Measurements from ENCODE around the gene CACNA1G.

The CACNA1G gene

DNA sequence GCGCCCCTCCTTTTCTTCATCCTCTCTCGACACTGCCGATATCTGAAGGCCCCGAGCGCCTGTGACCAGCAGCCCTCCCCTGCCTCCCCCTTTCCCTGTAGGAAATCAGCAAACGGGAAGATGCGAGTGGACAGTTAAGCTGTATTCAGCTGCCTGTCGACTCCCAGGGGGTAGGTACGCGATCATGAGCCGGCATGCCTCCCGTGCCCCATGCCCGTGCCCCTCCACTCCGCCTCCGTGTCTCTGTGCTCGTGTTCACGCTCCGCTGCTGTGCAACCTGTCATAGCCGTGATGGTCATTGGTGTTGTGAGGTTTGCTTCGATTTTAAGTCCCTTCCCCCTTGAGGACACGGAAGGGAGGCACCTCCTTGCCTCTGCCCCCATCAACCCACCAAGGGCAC, 34.4 kb downstream of the CACNA1G start:
- DNase-seq (ENCODE audit: low spot score): no peak
- TF ChIP-seq, protein P1, sequence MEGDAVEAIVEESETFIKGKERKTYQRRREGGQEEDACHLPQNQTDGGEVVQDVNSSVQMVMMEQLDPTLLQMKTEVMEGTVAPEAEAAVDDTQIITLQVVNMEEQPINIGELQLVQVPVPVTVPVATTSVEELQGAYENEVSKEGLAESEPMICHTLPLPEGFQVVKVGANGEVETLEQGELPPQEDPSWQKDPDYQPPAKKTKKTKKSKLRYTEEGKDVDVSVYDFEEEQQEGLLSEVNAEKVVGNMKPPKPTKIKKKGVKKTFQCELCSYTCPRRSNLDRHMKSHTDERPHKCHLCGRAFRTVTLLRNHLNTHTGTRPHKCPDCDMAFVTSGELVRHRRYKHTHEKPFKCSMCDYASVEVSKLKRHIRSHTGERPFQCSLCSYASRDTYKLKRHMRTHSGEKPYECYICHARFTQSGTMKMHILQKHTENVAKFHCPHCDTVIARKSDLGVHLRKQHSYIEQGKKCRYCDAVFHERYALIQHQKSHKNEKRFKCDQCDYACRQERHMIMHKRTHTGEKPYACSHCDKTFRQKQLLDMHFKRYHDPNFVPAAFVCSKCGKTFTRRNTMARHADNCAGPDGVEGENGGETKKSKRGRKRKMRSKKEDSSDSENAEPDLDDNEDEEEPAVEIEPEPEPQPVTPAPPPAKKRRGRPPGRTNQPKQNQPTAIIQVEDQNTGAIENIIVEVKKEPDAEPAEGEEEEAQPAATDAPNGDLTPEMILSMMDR (IDR thresholded peaks at IDR 0.05; ENCODE audit: borderline replicate concordance, control extremely low read depth, extremely low read depth, insufficient read depth, missing control alignments): no peak
- in situ Hi-C loops (cut with MboI; ENCODE audit: low sequenced_read_pairs, unreplicated experiment): no loop called here

DNA sequence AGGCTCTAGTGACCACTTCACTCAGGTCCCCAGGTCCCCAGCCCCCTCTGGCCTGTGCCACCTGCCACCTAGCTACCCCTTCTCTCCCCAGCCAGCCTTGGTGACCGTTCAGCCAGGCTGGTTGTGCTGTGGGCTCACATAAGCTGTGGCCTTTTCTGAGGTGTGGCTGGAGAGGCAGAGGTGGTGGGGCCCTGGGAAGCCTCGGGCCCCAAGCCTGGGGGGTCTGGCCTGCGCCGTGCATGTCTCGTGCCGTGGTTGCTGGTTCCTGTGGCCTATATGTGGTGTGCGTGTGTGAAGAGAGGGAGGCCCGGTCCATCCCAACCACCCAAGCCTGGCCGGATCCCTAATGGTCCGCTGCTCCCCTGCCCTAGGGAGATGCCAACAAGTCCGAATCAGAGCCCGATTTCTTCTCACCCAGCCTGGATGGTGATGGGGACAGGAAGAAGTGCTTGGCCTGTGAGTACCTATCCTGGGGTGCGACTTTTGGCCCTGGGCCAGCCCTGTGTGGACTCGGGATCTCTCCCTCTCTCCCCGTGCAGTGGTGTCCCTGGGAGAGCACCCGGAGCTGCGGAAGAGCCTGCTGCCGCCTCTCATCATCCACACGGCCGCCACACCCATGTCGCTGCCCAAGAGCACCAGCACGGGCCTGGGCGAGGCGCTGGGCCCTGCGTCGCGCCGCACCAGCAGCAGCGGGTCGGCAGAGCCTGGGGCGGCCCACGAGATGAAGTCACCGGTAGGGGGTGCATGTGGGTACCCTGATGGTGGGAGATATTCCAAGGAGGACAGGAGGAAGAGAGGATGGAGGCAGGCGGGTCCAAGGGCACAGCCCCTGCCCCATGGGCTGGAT, 35.9 kb downstream of the CACNA1G start:
- no peak for DNase-seq (ENCODE audit: low spot score)

DNA sequence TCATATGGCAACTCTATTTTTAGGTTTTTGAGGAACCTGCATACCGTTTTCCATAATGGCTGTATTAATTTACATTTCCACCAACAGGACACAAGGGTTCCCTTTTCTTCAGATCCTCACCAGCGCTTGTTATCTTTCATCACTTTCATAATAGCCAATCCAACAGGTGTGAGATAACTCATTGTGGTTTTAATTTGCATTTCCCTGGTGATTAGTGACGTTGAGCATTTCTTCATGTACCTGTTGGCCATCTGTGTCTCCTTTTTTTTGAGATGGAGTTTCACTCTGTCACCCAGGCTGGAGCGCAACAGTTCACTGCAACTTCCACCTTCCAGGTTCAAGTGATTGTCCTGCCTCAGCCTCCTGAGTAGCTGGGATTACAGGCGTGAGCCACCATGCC, 38.0 kb downstream of the CACNA1G start:
- in situ Hi-C loops (cut with MboI; ENCODE audit: low sequenced_read_pairs, unreplicated experiment): no loop called here
- DNase-seq (ENCODE audit: low spot score): no peak
- TF ChIP-seq, protein P1 (IDR thresholded peaks at IDR 0.05; ENCODE audit: borderline replicate concordance, control extremely low read depth, extremely low read depth, insufficient read depth, missing control alignments): no peak

More for the DNA sequence above, 35.9 kb downstream of the CACNA1G start:
- in situ Hi-C loops (cut with MboI; ENCODE audit: low sequenced_read_pairs, unreplicated experiment): no loop called here
- TF ChIP-seq, protein P1 (IDR thresholded peaks at IDR 0.05; ENCODE audit: borderline replicate concordance, control extremely low read depth, extremely low read depth, insufficient read depth, missing control alignments): no peak

DNA sequence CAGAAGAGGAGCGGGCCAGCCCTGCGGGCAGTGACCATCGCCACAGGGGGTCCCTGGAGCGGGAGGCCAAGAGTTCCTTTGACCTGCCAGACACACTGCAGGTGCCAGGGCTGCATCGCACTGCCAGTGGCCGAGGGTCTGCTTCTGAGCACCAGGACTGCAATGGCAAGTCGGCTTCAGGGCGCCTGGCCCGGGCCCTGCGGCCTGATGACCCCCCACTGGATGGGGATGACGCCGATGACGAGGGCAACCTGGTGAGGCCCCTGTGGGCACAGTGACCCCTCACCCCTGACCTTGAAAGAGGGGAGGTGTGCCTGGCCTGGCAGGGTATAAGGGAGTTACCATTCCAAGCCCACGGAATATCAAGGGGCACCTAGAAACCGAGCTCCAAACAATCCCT, 39.1 kb downstream of the CACNA1G start:
- in situ Hi-C loops (cut with MboI; ENCODE audit: low sequenced_read_pairs, unreplicated experiment): no loop called here
- DNase-seq (ENCODE audit: low spot score): no peak
- TF ChIP-seq, protein P1 (IDR thresholded peaks at IDR 0.05; ENCODE audit: borderline replicate concordance, control extremely low read depth, extremely low read depth, insufficient read depth, missing control alignments): no peak

DNA sequence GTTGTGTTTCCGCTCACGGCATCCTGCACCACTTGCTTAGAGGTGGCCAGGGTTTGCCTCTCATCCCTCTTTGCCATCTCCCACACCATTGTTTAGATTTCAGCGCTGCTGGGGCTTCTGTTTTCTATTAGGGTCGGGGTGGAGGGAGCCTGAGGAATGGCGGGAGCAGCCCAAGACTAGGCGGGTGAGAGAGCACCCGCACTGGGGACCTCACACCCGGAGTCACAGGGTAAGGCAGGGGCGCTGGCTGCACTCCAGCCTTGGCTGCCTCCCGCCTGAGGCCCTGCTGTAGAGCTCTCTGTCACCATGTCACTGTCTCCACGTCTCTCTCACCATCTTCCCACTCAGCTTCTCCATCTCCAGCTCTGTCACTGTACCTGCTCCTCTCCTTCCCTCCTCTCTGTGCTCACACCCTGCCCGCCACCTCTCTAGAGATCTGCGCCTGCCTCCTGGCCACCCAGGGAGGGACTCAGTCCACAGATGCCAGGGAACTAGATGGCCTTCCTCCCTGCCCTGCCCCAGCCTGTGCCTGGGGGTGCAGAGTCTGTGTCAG, 41.4 kb downstream of the CACNA1G start:
- DNase-seq (ENCODE audit: low spot score): no peak
- in situ Hi-C loops (cut with MboI; ENCODE audit: low sequenced_read_pairs, unreplicated experiment): no loop called here
- TF ChIP-seq, protein P1 (IDR thresholded peaks at IDR 0.05; ENCODE audit: borderline replicate concordance, control extremely low read depth, extremely low read depth, insufficient read depth, missing control alignments): no peak

DNA sequence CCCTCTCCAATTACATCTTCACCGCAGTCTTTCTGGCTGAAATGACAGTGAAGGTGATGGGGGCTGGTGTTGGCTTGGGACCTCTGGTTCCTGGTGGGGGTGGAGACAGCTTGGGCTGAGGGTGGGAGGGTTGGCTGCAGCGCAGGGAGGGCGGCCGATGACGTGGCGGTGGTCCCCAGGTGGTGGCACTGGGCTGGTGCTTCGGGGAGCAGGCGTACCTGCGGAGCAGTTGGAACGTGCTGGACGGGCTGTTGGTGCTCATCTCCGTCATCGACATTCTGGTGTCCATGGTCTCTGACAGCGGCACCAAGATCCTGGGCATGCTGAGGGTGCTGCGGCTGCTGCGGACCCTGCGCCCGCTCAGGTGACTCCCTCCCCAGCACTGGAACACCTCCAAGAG, 42.3 kb downstream of the CACNA1G start:
- TF ChIP-seq, protein P1 (IDR thresholded peaks at IDR 0.05; ENCODE audit: borderline replicate concordance, control extremely low read depth, extremely low read depth, insufficient read depth, missing control alignments): no peak
- DNase-seq (ENCODE audit: low spot score): no peak
- in situ Hi-C loops (cut with MboI; ENCODE audit: low sequenced_read_pairs, unreplicated experiment): no loop called here
